Measurements from ENCODE around the gene ADGRB2.

DNA sequence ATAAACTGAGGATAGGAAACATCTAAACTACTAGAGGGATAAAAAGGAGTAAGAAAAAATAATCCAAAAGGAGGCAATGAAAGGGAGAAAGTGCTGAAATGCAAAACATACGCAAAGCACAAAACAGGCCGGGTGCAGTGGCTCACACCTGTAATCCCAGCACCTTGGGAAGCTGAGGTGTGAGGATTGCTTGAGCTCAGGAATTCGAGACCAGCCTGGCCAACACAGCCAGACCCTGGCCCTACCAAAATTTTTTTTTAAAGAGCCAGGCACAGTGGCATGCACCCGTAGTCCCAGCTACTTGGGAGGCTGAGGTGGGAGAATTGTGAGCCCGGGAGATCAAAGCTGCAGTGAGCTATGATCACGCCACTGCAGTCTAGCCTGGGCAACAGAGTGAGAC lies 41.2 kb upstream of the ADGRB2 start:
- TF ChIP-seq POLR2A (IDR thresholded peaks at IDR 0.05) (no peak), POLR2AphosphoS5 (IDR thresholded peaks at IDR 0.05) (no peak)
